ENCODE data around the gene IRF2. TPM values are rescaled to one million over a fixed set of nuclear protein-coding genes. Genes with fewer than 3 reads are reported as not detected.

The IRF2 gene
- total RNA-seq, 4 donors from 2014 or later = 32.3 to 50.1 (median 36.4) TPM

DNA sequence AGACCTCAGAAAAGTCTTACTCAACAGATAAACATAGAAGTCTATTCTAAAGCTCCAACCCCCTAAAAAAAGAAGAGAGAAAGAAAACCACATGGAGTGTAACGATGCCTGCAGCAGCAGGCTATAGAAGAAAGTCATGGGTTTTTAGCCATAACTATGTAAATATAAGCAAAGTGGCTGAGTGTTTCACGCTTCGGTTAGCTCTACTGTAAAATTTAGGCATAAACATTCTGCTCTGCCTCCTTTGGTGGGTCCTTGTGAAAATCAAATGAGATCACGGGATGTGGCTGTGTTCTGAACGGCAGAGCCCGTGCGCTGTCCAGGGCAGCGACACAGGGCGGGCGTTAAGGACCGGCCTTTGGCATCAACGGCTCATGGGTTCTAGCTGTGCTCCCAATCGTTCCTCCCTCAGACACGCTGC is 78.4 kb downstream of the IRF2 start:
- peaks cover 28 to 92% (median 74%) of the 10 kb centered on the region in 4 donors for H3K36me3 ChIP-seq
- WGBS = 97% methylated on average over 14 of the region's 14 CpGs
- H3K9me3 ChIP-seq = no peaks in the 10 kb centered on the region
- peaks cover 23 to 38% (median 32%) of the 10 kb centered on the region in 4 donors for H3K4me1 ChIP-seq
- no peak overlapping the region for H3K4me3 ChIP-seq
- no peak for DNase-seq (ENCODE audit: extremely low spot score)
- no peak for TF ChIP-seq POLR2AphosphoS5 (IDR thresholded peaks at IDR 0.05)
- intact Hi-C loops (cut with DNase I) = loop anchor here (10.0 kb wide), 1 partner anchor 69 kb away; no protein-coding TSS in a partner anchor
- peak overlapping the region; percentile 16 to 65 (median 56) for H3K27ac ChIP-seq (replicated peaks in 1 of 4)
- H3K27me3 ChIP-seq = no peaks in the 10 kb centered on the region

DNA sequence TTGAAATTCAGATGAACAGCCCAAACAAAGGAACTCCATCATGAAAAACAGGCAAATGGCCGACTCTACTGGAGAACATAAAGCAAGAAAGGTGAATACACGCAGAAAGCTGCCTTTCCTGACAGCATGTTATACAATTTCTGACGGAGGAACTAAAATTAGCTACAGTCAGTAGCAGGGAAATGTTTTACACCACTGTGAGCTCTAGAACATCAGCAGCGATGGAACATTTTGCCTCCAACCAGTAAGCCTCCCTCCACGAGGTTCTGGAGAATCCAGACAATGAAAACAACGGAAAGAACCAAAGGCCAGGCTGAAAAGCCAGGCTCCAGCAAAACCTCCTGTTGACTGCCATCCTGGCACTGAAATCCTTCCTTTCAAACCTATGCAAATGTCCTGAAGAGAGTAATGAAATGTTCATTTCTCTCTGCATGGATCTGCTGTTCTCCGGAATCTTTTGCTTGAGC is 78.9 kb downstream of the IRF2 start:
- Histone ChIP-seq H3K9me3 (no peaks in the 10 kb centered on the region), H3K4me3 (no peak overlapping the region), H3K36me3 (peaks cover 28 to 97% (median 78%) of the 10 kb centered on the region in 4 donors), H3K4me1 (peaks cover 18 to 39% (median 29%) of the 10 kb centered on the region in 4 donors), H3K27me3 (no peaks in the 10 kb centered on the region), H3K27ac (replicated peaks in 1 of 4) (peak overlapping the region; percentile 16 to 65 (median 56))
- intact Hi-C loops (cut with DNase I) = loop anchor here (10.0 kb wide), 1 partner anchor 69 kb away; no protein-coding TSS in a partner anchor
- peak in 1 of 2 donors; percentile 62 for TF ChIP-seq POLR2AphosphoS5 (IDR thresholded peaks at IDR 0.05)
- TF ChIP-seq EP300 (IDR thresholded peaks at IDR 0.05) = no peak
- 61% methylated on average over 7 of the region's 7 CpGs for WGBS
- no peak for DNase-seq (ENCODE audit: extremely low spot score)

DNA sequence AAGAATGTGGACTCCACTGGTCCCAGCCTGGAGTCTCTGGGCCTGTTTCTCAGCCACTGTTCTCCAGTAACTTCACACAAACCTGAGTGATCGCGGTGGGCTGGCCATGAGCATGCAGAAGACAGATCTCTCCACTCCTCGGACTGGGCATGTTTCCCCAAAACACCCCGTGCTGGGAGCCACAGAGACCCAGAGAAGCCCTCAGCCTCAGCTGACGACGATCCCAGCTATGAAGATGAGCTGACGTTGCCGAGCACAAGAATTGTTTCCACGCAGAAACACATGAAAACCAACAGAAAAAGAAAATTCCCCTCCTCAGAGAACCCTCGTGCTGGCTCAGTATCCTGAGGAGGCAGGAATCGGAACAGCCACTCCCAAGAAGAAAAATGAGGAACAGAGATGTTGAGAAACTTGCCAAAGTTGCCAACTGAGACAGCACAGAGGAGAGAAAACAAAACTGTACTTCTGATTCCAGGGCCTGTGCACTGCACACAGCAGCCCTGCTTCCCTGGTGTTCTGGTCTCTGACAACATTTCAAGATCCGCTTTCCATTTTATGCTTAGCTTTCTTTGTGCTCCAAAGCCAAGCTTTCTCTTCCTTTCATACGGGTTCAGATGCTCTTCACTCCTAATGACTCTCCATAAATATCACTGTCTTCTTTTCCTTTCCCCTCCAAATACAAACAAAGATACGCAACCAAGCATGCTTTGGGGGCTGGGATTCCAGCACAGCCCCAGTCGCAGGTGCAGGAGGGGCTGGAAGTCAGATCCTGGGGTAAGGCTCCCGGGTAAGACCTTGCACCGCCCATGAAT is 81.4 kb downstream of the IRF2 start:
- no peak for DNase-seq (ENCODE audit: extremely low spot score)
- H3K27me3 ChIP-seq = no peaks in the 10 kb centered on the region
- peak overlapping the region; percentile 1 to 67 (median 48) for H3K27ac ChIP-seq (replicated peaks in 1 of 4)
- 74% methylated on average over 17 of the region's 17 CpGs for whole genome bisulfite sequencing
- peaks cover 12 to 32% (median 23%) of the 10 kb centered on the region in 4 donors for H3K4me1 ChIP-seq
- peak in 1 of 2 donors; percentile 25 for TF ChIP-seq POLR2AphosphoS5 (IDR thresholded peaks at IDR 0.05)
- TF ChIP-seq, protein P1, sequence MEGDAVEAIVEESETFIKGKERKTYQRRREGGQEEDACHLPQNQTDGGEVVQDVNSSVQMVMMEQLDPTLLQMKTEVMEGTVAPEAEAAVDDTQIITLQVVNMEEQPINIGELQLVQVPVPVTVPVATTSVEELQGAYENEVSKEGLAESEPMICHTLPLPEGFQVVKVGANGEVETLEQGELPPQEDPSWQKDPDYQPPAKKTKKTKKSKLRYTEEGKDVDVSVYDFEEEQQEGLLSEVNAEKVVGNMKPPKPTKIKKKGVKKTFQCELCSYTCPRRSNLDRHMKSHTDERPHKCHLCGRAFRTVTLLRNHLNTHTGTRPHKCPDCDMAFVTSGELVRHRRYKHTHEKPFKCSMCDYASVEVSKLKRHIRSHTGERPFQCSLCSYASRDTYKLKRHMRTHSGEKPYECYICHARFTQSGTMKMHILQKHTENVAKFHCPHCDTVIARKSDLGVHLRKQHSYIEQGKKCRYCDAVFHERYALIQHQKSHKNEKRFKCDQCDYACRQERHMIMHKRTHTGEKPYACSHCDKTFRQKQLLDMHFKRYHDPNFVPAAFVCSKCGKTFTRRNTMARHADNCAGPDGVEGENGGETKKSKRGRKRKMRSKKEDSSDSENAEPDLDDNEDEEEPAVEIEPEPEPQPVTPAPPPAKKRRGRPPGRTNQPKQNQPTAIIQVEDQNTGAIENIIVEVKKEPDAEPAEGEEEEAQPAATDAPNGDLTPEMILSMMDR (IDR thresholded peaks at IDR 0.05) = no peak
- H3K4me3 ChIP-seq = peak overlapping the region in 1 of 4 donors; percentile 2
- H3K9me3 ChIP-seq = no peaks in the 10 kb centered on the region
- peaks cover 23 to 98% (median 88%) of the 10 kb centered on the region in 4 donors for H3K36me3 ChIP-seq
- intact Hi-C loops (cut with DNase I) = loop anchor here (10.0 kb wide), 1 partner anchor 72 kb away; no protein-coding TSS in a partner anchor

DNA sequence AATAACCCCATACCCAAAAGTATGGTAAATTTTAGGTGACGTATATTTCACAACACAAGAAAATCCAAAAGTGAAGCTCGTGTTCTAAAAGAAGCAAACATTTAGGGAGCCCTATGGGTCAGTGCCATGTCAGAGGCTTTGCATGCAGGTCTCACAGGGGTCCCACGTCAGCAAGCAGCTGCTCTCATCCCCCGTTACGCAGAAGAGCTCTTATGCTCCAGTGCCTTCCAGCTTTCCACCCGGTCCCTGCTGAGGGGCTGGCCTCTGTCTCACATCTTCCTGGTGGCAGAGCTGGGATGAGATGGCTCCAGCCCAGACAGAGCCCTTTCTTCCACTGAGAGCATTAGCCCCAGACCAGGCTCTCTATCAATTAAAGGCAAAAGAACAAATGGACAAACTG is 82.0 kb downstream of the IRF2 start:
- no peak for TF ChIP-seq POLR2AphosphoS5 (IDR thresholded peaks at IDR 0.05)
- TF ChIP-seq, protein P1 (IDR thresholded peaks at IDR 0.05) = no peak
- TF ChIP-seq POLR2A (IDR thresholded peaks at IDR 0.05; ENCODE audit: low read depth) = no peak
- no peak for TF ChIP-seq EP300 (IDR thresholded peaks at IDR 0.05)
- H3K9me3 ChIP-seq = no peaks in the 10 kb centered on the region
- intact Hi-C loops (cut with DNase I) = loop anchor here (10.0 kb wide), 1 partner anchor 72 kb away; no protein-coding TSS in a partner anchor
- H3K4me3 ChIP-seq = peak overlapping the region in 1 of 4 donors; percentile 2
- H3K4me1 ChIP-seq = peaks cover 10 to 30% (median 19%) of the 10 kb centered on the region in 4 donors
- WGBS = 80% methylated on average over 6 of the region's 6 CpGs
- peak overlapping the region; percentile 1 to 67 (median 48) for H3K27ac ChIP-seq (replicated peaks in 1 of 4)
- no peak for DNase-seq (ENCODE audit: extremely low spot score)
- H3K27me3 ChIP-seq = no peaks in the 10 kb centered on the region
- peaks cover 19 to 98% (median 88%) of the 10 kb centered on the region in 4 donors for H3K36me3 ChIP-seq

DNA sequence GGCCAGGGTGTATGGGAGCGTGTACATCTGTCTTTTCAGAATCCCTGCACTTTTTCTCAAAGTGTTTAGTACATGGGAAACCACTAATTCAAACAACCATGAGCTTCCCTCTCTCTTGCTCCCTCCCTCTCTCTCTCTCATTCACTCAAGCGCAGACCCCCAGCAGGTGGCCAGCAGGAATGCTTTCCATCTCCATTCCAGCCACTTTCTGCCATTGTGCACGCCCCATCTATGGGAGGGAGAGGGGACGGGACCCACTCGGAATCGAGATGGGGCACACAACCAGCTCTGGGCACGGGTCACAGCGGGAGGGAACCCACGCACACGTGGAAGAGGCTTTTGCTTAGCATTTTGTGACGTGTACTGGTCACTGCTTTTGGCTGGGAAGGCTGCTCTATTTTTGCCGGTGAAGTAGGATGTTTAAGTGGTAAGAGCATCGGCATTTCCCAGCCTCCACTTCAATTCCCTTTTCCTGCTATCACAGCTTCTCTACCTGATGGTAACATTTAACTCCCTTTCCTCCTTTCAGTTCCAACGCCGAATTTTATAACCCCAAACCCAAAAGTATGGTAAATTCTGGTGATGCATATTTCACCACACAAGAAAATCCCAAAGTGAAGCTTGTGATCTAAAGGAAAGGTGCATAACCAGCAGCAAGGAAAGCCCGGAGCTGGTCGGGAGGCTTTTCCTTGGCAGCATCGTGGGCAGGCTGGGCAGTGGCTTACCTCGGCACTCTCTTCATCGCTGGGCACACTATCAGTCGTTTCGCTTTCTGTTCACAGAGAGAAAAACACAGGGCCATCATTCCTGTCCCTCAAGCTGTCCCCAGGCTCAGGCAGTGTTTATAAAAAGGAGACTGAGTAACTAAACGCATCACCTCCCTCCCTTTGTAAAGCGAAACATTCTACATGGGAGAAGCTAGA is 84.1 kb downstream of the IRF2 start:
- Histone ChIP-seq H3K4me1 (peaks cover 17 to 36% (median 22%) of the 10 kb centered on the region in 4 donors), H3K4me3 (no peak overlapping the region), H3K36me3 (peaks cover 8 to 87% (median 80%) of the 10 kb centered on the region in 4 donors), H3K27me3 (no peaks in the 10 kb centered on the region), H3K27ac (replicated peaks in 1 of 4) (no peak overlapping the region), H3K9me3 (no peaks in the 10 kb centered on the region)
- TF ChIP-seq, protein P1 (IDR thresholded peaks at IDR 0.05) = no peak
- TF ChIP-seq POLR2AphosphoS5 (IDR thresholded peaks at IDR 0.05) (no peak), EP300 (IDR thresholded peaks at IDR 0.05) (no peak), POLR2A (IDR thresholded peaks at IDR 0.05; ENCODE audit: low read depth) (no peak)
- no peak for DNase-seq (ENCODE audit: extremely low spot score)
- intact Hi-C loops (cut with DNase I) = loop anchor here (10.0 kb wide), 1 partner anchor 75 kb away; no protein-coding TSS in a partner anchor
- 85% methylated on average over 23 of the region's 24 CpGs for WGBS
